Measurements from ENCODE around the gene MTF1.

- TF ChIP-seq CTCF (IDR thresholded peaks at IDR 0.05) (no peak), POLR2A (IDR thresholded peaks at IDR 0.05) (no peak)
Observed at GRCh38 chr1:37831809-37832208, 27.6 kb downstream of the MTF1 start.

Measured in breast epithelium (tissue), 3 donors.